MV-4-11 (cell line): ENCODE measurements around the gene PRKCE.
"Not testable (repeated sequence)": the region's sequence is repeated elsewhere in the genome, so short reads cannot be mapped to it uniquely, and the experiment has no call there.

Experiments
- DNase-seq: peaks from one replicate; lab custom pipeline; 2025; lab: John Stamatoyannopoulos, UW

Gene PRKCE

GRCh38 chr2:45909677-45910191 is 258.3 kb downstream of the PRKCE start:
- DNase-seq = peak; percentile 71

GRCh38 chr2:45910473-45911060 is 259.1 kb downstream of the PRKCE start:
- no peak for DNase-seq

- DNase-seq = no peak
Observed at GRCh38 chr2:45911538-45911937, 260.1 kb downstream of the PRKCE start.

GRCh38 chr2:45912109-45912508 is 260.6 kb downstream of the PRKCE start:
- DNase-seq = no peak

- DNase-seq = no peak
Observed at GRCh38 chr2:45913539-45913938, 262.1 kb downstream of the PRKCE start.

- DNase-seq = no peak
Observed at GRCh38 chr2:45915523-45915922, 264.0 kb downstream of the PRKCE start.

- DNase-seq = not testable (repeated sequence)
Observed at GRCh38 chr2:45917561-45918176, 266.2 kb downstream of the PRKCE start.

GRCh38 chr2:45918463-45919159 is 267.1 kb downstream of the PRKCE start:
- no peak for DNase-seq

- peak; percentile 47 for DNase-seq
Observed at GRCh38 chr2:45919160-45919650, 267.7 kb downstream of the PRKCE start.

DNA sequence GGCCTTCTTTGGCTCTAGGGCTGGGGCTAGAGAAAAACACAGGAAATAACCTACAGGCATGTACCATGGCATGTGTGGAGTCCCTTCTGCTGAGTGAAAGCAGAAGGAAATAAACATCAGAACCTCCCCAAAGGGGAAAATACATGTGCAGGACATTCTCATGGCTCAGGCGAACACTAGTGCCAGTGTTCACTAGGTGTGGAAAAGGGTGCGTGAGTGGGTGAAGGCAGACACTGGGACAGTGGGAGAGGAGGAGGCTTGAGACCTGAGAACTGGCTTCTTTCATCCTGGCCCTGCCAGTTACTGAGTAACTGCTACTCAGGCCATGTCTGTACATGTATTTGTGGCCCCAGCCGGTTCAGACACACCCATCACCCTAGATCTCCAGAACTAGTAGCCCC is 268.2 kb downstream of the PRKCE start:
- peak; percentile 45 for DNase-seq

DNA sequence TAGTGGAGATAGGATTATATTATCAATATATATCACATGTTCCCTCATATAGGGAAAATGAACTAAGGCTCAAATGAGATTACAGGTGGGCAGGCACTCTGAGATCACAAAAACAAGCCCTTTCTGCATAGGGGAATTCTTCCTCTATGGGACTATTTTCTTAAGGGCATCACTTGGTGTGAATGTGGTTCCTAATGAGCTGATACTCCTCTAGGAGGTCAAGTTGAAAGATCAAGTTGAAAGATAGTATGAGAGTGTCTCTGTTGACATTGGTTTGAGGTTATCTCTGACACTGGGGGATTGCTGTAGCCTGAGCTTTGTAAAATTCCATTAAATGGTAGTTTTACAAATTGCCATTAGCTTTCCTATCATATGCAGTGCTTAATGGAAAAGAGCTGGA is 270.4 kb downstream of the PRKCE start:
- no peak for DNase-seq

GRCh38 chr2:45922577-45922988 is 271.1 kb downstream of the PRKCE start:
- DNase-seq = no peak

GRCh38 chr2:45923701-45924100 is 272.2 kb downstream of the PRKCE start:
- DNase-seq = no peak

GRCh38 chr2:45925026-45925425 is 273.6 kb downstream of the PRKCE start:
- DNase-seq = no peak

DNA sequence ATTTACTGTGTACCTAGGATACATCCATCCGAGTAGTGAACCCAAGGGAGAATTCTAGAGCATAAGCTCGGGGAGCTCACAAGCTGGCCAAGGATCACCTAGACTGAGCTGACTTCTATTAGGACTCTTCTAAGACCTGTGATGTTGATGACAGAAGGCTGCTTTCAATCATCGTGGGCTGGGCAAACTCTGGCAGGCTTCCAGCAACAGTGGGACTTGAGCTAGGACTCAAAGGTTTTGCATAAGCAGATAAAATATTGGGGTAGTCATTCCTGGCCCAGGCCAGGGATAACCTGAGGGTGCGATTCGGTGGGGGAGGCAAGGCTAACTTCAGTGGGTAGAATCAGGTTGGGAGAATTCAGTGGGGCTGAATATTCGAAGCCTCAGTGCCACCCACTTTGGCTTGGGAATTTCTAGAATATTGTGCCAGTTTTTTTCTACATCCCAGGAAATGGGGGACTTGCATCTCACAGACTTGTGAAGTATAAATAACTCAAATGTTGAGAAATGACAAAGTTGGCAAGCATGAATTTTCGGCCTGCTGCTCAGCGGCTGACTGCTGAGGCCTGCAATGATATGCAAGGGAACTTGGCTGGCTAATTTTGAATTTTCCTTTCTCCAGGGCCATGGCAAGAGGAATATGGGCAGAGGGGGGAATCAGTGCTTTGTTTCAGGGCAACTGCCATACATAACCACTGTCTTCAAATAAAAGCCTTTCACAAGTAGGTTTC is 274.3 kb downstream of the PRKCE start:
- no peak for DNase-seq

GRCh38 chr2:45928946-45929345 is 277.5 kb downstream of the PRKCE start:
- DNase-seq = no peak

DNA sequence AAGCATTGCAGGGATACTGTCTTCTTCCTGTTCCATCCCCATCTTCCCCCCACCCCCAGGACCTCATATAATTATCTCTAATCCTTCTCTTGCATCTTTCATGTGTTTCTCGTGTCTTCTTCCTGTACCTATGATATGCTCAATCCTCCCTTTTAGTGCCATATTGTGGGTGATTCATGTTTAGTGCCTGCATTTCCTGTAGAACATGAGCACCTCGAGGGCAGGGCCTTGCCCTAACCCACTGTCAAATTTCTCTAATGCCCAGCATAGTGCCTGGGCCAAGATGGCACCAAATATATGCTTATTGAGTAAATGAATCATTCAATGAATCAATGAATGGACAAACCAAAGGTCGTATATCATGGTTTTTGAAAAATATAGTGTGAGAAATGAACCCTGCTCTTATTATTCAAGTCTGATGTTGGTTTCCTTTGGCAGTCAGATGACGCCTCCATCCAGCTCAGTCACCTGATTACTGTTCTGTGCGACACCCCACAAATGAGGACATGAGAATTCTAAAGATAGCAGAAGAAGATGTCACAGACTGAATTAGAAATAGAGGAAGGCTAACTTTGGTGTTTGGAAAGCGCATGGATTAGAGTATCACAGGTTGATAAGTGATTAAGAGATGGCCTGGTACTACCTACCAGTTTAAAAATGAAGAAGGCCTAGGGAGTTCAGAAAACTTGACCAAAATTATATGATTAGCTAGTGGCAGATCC is 278.4 kb downstream of the PRKCE start:
- DNase-seq = peak; percentile 46

- no peak for DNase-seq
Observed at GRCh38 chr2:45930396-45930792, 278.9 kb downstream of the PRKCE start.

DNA sequence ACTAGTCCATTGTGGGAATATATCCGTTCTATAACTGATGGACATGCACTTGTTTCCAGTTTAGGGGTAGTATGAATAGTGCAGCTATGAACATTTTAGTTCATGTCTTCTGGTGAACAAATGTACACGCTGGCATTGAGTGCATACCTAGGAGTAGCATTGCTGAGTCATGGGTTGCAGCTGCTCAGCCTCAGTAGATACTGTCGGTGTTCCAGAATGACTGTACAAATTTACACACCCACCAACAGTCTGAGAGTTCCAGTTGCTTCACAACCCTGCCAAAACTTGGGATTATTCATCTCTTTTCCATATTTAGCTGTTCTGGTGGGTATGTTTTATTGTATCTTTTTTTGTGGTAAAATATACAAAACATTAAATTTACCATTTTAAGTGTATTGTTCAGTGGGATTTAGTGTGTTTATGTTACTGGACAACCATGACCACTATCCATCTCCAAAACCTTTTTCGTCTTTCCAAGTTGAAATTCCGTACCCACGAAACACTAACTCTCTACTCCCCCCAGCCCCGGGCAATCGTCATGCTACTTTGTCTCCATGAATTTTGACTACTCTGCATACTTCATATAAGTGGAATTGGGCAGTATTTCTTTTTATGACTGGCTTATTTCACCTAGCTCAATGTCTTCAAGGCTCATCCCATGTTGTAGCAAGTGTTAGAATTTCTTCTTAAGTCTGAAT is 281.0 kb downstream of the PRKCE start:
- no peak for DNase-seq

DNA sequence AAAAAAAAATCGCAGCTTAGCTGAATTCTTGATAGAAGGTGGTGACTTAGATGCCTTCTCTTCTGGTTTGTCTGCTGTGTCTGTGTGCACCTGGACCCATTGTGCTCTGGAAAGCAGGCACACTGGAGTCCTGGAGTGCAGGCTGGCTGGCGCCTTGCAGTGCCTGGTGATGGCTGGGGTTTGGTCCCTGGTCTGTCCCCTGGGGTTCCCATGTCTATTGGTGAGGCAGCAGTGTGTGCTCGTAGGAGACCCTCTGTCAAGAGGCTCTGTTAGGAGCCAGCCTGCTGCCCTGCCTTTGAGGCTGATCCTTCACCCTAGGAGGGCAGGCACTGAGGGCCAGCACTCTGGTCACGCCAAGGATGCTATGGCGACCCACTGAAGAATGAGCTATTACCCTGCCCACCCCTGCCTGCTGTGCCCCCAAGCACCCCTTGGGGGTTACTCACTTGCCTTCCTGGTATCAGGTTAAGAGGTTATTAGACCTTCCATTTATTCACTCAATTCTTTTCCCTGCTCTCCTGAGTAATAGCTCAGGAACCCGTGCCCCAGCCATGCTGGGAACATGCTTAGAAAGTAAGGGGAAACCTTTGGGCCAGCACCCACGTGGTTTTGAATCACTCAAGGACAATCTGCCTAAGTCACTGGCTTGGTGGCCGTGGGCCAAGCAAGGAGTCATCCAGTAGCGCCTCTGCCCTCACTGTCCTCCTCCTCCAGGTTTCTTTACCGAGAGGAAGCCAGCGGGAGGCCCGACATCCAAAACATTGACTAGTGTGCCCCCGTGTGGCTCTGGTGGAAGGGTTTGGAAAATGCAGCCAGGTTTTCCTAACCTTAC is 284.5 kb downstream of the PRKCE start:
- DNase-seq = peak; percentile 80
